Osteoblast (primary cell): Measurements from ENCODE around the gene TMEM130. TPM values are rescaled to one million over a fixed set of nuclear protein-coding genes. Genes with fewer than 3 reads are reported as not detected.

Experiments used
- DNase-seq: peaks from one replicate; pipeline ENCODE4 v3.0.0; 2011; ENCODE audit warnings: low spot score, mixed read lengths; ENCODE audit not compliant: insufficient read length; ENCODE audit errors: missing footprints
- H2AFZ ChIP-seq: 2 replicates; pipeline ENCODE4 v1.6.0; 2011; ENCODE audit warnings: mild to moderate bottlenecking, low read length
- H3K27ac ChIP-seq: 2 replicates; pipeline ENCODE4 v1.5.1; 2011; ENCODE audit warnings: mild to moderate bottlenecking, low read depth, low read length, moderate library complexity
- H3K27me3 ChIP-seq: 2 replicates; pipeline ENCODE4 v1.6.0; 2012; ENCODE audit warnings: mild to moderate bottlenecking, control low read depth, inconsistent platforms, low read length, moderate library complexity; ENCODE audit not compliant: insufficient read depth
- H3K36me3 ChIP-seq: 2 replicates; pipeline ENCODE4 v1.5.1; 2011; ENCODE audit warnings: mild to moderate bottlenecking, low read length, control low read depth, moderate library complexity; ENCODE audit not compliant: insufficient read depth
- H3K4me1 ChIP-seq: 2 replicates; pipeline ENCODE4 v1.5.1; 2011; ENCODE audit warnings: mild to moderate bottlenecking, low read length, control low read depth, moderate library complexity; ENCODE audit not compliant: insufficient read depth
- H3K4me2 ChIP-seq: 2 replicates; pipeline ENCODE4 v1.6.0; 2011; ENCODE audit warnings: mild to moderate bottlenecking, low read length; ENCODE audit not compliant: insufficient read depth
- H3K4me3 ChIP-seq: fragments of 200-600 bp; sonication (generic); 3 replicates; pipeline ENCODE4 v1.5.1; 2012; ENCODE audit warnings: mild to moderate bottlenecking, low read length, inconsistent platforms; ENCODE audit not compliant: insufficient read depth
- H3K79me2 ChIP-seq: 2 replicates; pipeline ENCODE4 v1.6.0; 2012; ENCODE audit warnings: mild to moderate bottlenecking, low read length, control low read depth, inconsistent platforms; ENCODE audit not compliant: insufficient read depth
- H3K9me3 ChIP-seq: 2 replicates; pipeline ENCODE4 v1.5.1; 2011; ENCODE audit warnings: low read depth, low read length, control low read depth
- H4K20me1 ChIP-seq: 2 replicates; pipeline ENCODE4 v1.6.0; 2012; ENCODE audit warnings: mild to moderate bottlenecking, low read length, control low read depth; ENCODE audit not compliant: insufficient read depth
- CTCF ChIP-seq: IDR thresholded peaks from 2 replicates; pipeline ENCODE4 v1.5.1; 2011; ENCODE audit warnings: mild to moderate bottlenecking, low read depth, low read length, moderate library complexity; ENCODE audit errors: extremely low read depth
- total RNA-seq: library from RNA; depleted of rRNA; stranded (reverse); fragments of >200 nt; gene quantifications from 2 replicates; pipeline ENCODE4 v1.2.3, GENCODE V29; 2012

TMEM130 gene
- total RNA-seq, 1 donor, result 1.1 TPM

GRCh38 chr7:98870121-98870651 lies 372 bp upstream of the TMEM130 start:
- peak overlapping the region; percentile 58 for H3K4me3 ChIP-seq
- peaks cover 5% of the 10 kb centered on the region for H3K4me1 ChIP-seq
- no peaks in the 10 kb centered on the region for H3K36me3 ChIP-seq
- TF ChIP-seq CTCF, result no peak
- no peak overlapping the region for H3K27ac ChIP-seq
- H3K9me3 ChIP-seq, result no peaks in the 10 kb centered on the region
- no peaks in the 10 kb centered on the region for H4K20me1 ChIP-seq
- H3K27me3 ChIP-seq, result peaks cover 22% of the 10 kb centered on the region
- no peak overlapping the region for H2AFZ ChIP-seq
- peak; percentile 96 for DNase-seq
- H3K79me2 ChIP-seq, result no peaks in the 10 kb centered on the region
- peak overlapping the region; percentile 64 for H3K4me2 ChIP-seq

DNA sequence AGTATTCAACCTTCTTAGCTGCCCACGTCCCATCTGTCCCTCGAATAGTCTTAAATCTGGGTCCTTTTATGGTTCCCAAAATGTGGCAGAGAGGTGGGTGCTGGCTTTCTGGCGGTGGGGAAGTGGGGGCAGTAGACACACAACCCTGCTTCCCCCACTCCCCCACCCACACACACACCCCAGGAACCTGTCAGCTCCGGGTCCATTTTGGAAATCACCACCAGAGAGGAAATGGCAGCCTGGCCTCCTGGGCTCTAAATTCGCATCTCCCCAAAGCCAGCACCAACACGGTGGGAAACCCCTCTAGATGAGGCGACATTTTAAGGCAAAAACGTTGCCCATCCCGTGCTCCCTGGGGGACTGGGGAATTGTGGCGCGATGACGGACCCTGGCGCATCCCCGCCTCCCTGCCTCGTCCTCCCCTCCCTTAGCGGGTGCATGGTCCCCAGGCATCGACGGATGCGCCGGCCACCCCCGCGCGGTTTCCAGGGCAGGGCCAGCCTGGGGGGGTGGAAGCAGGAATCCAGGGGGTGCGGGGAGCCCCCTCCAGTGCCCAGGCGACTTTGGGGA lies 702 bp downstream of the TMEM130 start:
- Histone ChIP-seq H3K79me2 (no peaks in the 10 kb centered on the region), H4K20me1 (no peaks in the 10 kb centered on the region), H3K27ac (no peak overlapping the region), H3K4me1 (peaks cover 10% of the 10 kb centered on the region), H3K9me3 (no peaks in the 10 kb centered on the region), H3K4me3 (peak overlapping the region; percentile 58), H3K36me3 (no peaks in the 10 kb centered on the region), H3K27me3 (peaks cover 22% of the 10 kb centered on the region), H2AFZ (no peak overlapping the region), H3K4me2 (peak overlapping the region; percentile 64)
- no peak for DNase-seq
- no peak for TF ChIP-seq CTCF

- H3K9me3 ChIP-seq, result no peaks in the 10 kb centered on the region
- H3K27ac ChIP-seq, result no peak overlapping the region
- H4K20me1 ChIP-seq, result no peaks in the 10 kb centered on the region
- no peak for TF ChIP-seq CTCF
- H3K27me3 ChIP-seq, result peaks cover 26% of the 10 kb centered on the region
- no peaks in the 10 kb centered on the region for H3K79me2 ChIP-seq
- no peak for DNase-seq
- H3K4me1 ChIP-seq, result peaks cover 10% of the 10 kb centered on the region
- H3K4me3 ChIP-seq, result no peak overlapping the region
- H3K4me2 ChIP-seq, result no peak overlapping the region
- no peaks in the 10 kb centered on the region for H3K36me3 ChIP-seq
- H2AFZ ChIP-seq, result no peak overlapping the region
Measured at GRCh38 chr7:98868450-98868849, 1.4 kb downstream of the TMEM130 start.

DNA sequence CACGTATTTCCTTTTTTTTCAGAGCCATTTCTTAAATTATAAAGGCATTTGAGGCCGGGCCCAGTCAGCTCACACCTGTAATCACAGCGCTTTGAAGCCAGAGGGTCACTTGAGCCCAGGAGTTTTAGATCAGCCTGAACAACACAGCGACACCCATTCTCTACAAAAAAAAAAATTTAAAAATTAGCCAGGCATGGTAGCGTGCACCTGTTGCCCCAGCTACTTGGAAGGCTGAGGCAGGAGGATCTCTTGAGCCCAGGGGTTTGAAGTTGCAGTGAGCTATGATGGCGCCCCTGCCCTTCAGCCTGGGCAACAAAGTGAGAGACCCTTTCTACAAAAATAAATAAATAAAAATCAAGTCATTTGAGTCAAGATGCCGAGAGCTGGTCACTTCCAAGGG lies 3.0 kb downstream of the TMEM130 start:
- no peak overlapping the region for H3K27ac ChIP-seq
- no peak overlapping the region for H3K4me3 ChIP-seq
- H3K9me3 ChIP-seq, result no peaks in the 10 kb centered on the region
- TF ChIP-seq CTCF, result no peak
- H3K79me2 ChIP-seq, result no peaks in the 10 kb centered on the region
- H4K20me1 ChIP-seq, result no peaks in the 10 kb centered on the region
- peaks cover 26% of the 10 kb centered on the region for H3K27me3 ChIP-seq
- no peak for DNase-seq
- no peak overlapping the region for H2AFZ ChIP-seq
- H3K36me3 ChIP-seq, result no peaks in the 10 kb centered on the region
- peaks cover 10% of the 10 kb centered on the region for H3K4me1 ChIP-seq
- H3K4me2 ChIP-seq, result no peak overlapping the region
